Measurements from ENCODE around the gene STK32C.

The STK32C gene

DNA sequence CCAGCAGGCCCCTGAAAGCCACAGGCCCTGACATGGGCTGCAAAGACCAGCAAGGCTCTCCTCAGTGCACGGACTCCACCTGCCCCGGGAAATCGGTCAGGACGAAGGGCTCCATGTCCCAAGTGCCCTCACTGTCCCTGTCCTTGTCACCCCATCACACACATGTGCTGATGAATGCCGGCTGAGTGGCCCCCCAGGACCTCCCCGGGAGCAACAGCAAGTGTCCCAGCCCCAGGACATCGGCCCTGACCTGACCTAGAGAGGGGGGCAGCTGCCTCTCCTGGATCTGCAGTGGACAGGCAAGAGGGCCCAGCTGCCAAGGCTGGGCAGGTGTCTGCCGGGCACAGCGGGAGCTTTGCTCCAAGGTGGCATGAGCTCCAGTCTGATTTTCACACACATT is 49.8 kb downstream of the STK32C start:
- POLR2A ChIA-PET = no interaction called here
- CTCF ChIA-PET = no interaction called here
- DNase-seq (ENCODE audit: extremely low spot score) = no peak
- no peak for TF ChIP-seq NFRKB (IDR thresholded peaks at IDR 0.05)
- no peak for TF ChIP-seq SUZ12 (IDR thresholded peaks at IDR 0.05)
- TF ChIP-seq HDGF (IDR thresholded peaks at IDR 0.05; ENCODE audit: borderline replicate concordance) = no peak
- TF ChIP-seq LEF1 (IDR thresholded peaks at IDR 0.05; ENCODE audit: borderline replicate concordance) = no peak
- TF ChIP-seq FOXM1 (IDR thresholded peaks at IDR 0.05; ENCODE audit: borderline replicate concordance) = no peak
- TF ChIP-seq BHLHE40 (IDR thresholded peaks at IDR 0.05; ENCODE audit: borderline replicate concordance) = no peak
- TF ChIP-seq ELF4 (IDR thresholded peaks at IDR 0.05) = no peak
- no peak for TF ChIP-seq CTBP1 (IDR thresholded peaks at IDR 0.05; ENCODE audit: borderline replicate concordance)
- TF ChIP-seq SP1 (IDR thresholded peaks at IDR 0.05) = no peak
- no peak for TF ChIP-seq FOXK2 (IDR thresholded peaks at IDR 0.05)
- no peak for TF ChIP-seq L3MBTL2 (conservative IDR thresholded peaks at IDR 0.05)
- no peak for TF ChIP-seq ARNT (IDR thresholded peaks at IDR 0.05)
- TF ChIP-seq, protein P1, sequence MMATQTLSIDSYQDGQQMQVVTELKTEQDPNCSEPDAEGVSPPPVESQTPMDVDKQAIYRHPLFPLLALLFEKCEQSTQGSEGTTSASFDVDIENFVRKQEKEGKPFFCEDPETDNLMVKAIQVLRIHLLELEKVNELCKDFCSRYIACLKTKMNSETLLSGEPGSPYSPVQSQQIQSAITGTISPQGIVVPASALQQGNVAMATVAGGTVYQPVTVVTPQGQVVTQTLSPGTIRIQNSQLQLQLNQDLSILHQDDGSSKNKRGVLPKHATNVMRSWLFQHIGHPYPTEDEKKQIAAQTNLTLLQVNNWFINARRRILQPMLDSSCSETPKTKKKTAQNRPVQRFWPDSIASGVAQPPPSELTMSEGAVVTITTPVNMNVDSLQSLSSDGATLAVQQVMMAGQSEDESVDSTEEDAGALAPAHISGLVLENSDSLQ (IDR thresholded peaks at IDR 0.05) = no peak

DNA sequence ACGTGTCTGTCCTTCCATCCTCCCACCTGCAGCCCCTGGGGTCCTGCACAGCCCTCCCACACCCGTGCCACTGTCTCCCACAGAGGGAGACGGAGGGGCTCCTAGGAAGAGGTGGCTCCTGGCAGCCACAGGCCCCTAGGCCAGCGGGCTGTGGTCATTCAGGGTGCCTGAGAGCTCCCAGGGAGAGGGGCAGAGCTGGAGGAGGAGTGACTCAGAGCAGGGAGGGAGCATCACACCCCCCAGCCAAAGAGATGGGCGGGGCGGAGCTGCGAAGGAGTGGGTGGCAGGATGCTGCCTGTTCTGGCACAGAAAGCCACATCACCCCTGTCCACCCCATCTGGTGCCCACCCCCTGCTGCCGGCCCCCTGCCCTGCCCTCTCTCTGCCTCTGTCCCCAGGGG is 50.5 kb downstream of the STK32C start:
- CTCF ChIA-PET = no interaction called here
- TF ChIP-seq HDGF (IDR thresholded peaks at IDR 0.05; ENCODE audit: borderline replicate concordance) (no peak), TARDBP (IDR thresholded peaks at IDR 0.05) (no peak), CTBP1 (IDR thresholded peaks at IDR 0.05; ENCODE audit: borderline replicate concordance) (no peak), FOXM1 (IDR thresholded peaks at IDR 0.05; ENCODE audit: borderline replicate concordance) (no peak), SUZ12 (IDR thresholded peaks at IDR 0.05) (no peak), LEF1 (IDR thresholded peaks at IDR 0.05; ENCODE audit: borderline replicate concordance) (no peak), L3MBTL2 (conservative IDR thresholded peaks at IDR 0.05) (no peak)
- POLR2A ChIA-PET = no interaction called here
- DNase-seq (ENCODE audit: extremely low spot score) = no peak

- no peak for DNase-seq (ENCODE audit: extremely low spot score)
- TF ChIP-seq BHLHE40 (IDR thresholded peaks at IDR 0.05; ENCODE audit: borderline replicate concordance) (no peak), FOXK2 (IDR thresholded peaks at IDR 0.05) (no peak), FOXM1 (IDR thresholded peaks at IDR 0.05; ENCODE audit: borderline replicate concordance) (no peak)
- ChIA-PET POLR2A (no interaction called here), CTCF (no interaction called here)
Observed at GRCh38 chr10:132256866-132257265, 50.9 kb downstream of the STK32C start.

DNA sequence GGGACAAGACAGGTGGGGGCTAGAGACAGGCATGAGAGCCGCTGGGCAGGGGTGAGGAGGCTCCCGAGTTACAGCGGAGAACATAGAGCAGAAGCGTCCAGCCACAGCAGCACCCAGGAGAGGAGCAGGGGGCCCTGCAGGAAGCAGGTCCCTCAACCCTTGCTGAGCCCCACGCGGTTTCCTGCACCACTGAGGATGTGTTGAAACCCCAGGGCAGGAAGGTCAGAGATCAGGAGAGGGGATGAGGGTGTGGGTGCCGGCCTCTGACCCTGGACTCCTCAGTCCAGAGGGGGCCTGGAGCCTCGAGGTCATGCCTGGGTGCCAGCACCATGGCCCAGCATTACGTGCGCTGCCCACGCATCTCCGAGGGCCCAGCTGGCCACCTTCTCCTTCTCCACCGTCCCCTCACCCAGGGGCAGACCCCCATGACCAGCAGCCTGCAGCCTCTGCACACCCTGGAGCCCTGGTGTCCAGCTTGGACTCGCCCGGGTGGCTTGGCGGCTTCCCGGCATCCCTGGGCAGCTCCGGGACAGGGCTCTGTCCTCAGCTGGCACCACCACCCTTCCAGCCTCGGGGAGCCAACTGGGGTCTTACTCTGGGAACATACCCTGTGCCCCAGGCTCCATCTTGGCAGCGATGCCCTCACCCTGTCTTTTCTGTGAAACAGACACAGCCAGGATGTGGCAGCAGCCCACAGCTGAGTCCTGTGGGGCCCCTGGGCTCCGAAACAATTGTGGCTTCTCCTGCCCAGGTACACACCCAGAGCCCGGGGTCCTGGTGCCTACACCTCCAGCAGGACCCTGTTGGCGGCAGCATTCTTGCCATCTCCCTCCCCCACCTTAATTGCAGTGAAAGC is 52.0 kb downstream of the STK32C start:
- no peak for DNase-seq (ENCODE audit: extremely low spot score)
- ChIA-PET CTCF (no interaction called here), POLR2A (interaction anchor here (0.5 to 0.6 kb wide), 2 partner anchors 65 to 74 kb away, joined by 3 read pairs; no protein-coding TSS in a partner anchor)
- TF ChIP-seq BHLHE40 (IDR thresholded peaks at IDR 0.05; ENCODE audit: borderline replicate concordance) = no peak
- no peak for TF ChIP-seq ZNF384 (IDR thresholded peaks at IDR 0.05)
- TF ChIP-seq FOXA1 (IDR thresholded peaks at IDR 0.05) = no peak
- no peak for TF ChIP-seq SUZ12 (IDR thresholded peaks at IDR 0.05)
- no peak for TF ChIP-seq FOXM1 (IDR thresholded peaks at IDR 0.05; ENCODE audit: borderline replicate concordance)
- no peak for TF ChIP-seq FOXK2 (IDR thresholded peaks at IDR 0.05)
- TF ChIP-seq, protein P1 (IDR thresholded peaks at IDR 0.05) = no peak
- TF ChIP-seq NFRKB (IDR thresholded peaks at IDR 0.05) = no peak
- no peak for TF ChIP-seq ELF4 (IDR thresholded peaks at IDR 0.05)
- TF ChIP-seq CTBP1 (IDR thresholded peaks at IDR 0.05; ENCODE audit: borderline replicate concordance) = no peak
- TF ChIP-seq L3MBTL2 (conservative IDR thresholded peaks at IDR 0.05) = no peak
- no peak for TF ChIP-seq TARDBP (IDR thresholded peaks at IDR 0.05)
- no peak for TF ChIP-seq SP1 (IDR thresholded peaks at IDR 0.05)

DNA sequence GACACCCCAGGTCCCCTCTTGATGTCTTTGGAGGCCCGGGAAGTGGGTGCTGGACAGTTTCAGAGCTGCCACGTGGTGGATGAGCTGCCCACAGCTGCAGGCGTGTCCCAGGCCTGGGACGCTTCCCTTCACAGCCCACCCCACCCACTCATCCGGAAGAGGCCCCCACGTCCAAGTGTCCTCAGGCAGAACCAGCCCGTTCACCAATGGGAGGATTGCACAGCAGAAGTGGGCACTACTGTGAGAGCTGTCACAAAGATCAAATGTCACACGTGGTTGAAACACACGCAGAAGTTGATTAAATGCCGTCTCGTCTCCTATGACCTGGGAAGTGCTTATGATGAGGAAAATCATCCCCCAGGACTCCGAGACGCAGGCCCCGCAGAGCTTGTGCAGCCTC is 52.9 kb downstream of the STK32C start:
- no peak for DNase-seq (ENCODE audit: extremely low spot score)
- CTCF ChIA-PET = no interaction called here
- POLR2A ChIA-PET = no interaction called here
- TF ChIP-seq SUZ12 (IDR thresholded peaks at IDR 0.05) (no peak), LEF1 (IDR thresholded peaks at IDR 0.05; ENCODE audit: borderline replicate concordance) (no peak), L3MBTL2 (conservative IDR thresholded peaks at IDR 0.05) (no peak), FOXK2 (IDR thresholded peaks at IDR 0.05) (no peak), HDGF (IDR thresholded peaks at IDR 0.05; ENCODE audit: borderline replicate concordance) (no peak), NFRKB (IDR thresholded peaks at IDR 0.05) (no peak), ELF4 (IDR thresholded peaks at IDR 0.05) (no peak), FOXM1 (IDR thresholded peaks at IDR 0.05; ENCODE audit: borderline replicate concordance) (no peak), ARNT (IDR thresholded peaks at IDR 0.05) (no peak), ZNF384 (IDR thresholded peaks at IDR 0.05) (no peak), FOXA1 (IDR thresholded peaks at IDR 0.05) (no peak), SP1 (IDR thresholded peaks at IDR 0.05) (no peak), TARDBP (IDR thresholded peaks at IDR 0.05) (no peak), BHLHE40 (IDR thresholded peaks at IDR 0.05; ENCODE audit: borderline replicate concordance) (no peak), CTBP1 (IDR thresholded peaks at IDR 0.05; ENCODE audit: borderline replicate concordance) (no peak)
- TF ChIP-seq, protein P1 (IDR thresholded peaks at IDR 0.05) = no peak

DNA sequence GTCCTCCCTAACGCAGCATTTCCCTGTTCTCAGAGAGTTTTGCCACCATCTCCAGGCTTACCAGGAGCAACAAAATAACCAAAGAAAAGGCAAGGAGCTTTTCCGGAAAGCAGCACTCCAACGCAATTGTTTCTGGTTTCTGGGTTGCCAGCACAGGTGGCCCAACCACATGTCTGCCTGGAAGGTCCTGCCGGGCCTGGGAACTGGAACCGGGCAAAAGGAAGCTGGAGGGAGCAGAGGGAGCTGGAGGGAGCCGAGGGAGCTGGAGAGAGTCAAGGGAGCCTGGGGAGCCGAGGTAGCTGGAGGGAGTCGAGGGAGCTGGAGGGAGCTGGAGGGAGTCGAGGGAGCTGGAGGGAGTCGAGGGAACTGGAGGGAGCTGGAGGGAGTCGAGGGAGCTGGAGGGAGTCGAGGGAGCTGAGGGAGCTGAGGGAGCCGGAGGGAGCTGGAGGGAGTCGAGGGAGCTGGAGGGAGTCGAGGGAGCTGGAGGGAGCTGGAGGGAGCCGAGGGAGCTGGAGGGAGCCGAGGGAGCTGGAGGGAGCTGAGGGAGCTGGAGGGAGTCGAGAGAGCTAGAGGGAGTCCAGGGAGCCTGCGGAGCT is 54.6 kb downstream of the STK32C start:
- ChIA-PET POLR2A (no interaction called here), CTCF (interaction anchor here (0.6 kb wide), 1 partner anchor 25 kb away, joined by 3 read pairs; no protein-coding TSS in a partner anchor)
- DNase-seq (ENCODE audit: extremely low spot score) = no peak
- TF ChIP-seq HDGF (IDR thresholded peaks at IDR 0.05; ENCODE audit: borderline replicate concordance) (no peak), L3MBTL2 (conservative IDR thresholded peaks at IDR 0.05) (no peak), ZNF384 (IDR thresholded peaks at IDR 0.05) (no peak), FOXA1 (IDR thresholded peaks at IDR 0.05) (no peak), FOXM1 (IDR thresholded peaks at IDR 0.05; ENCODE audit: borderline replicate concordance) (no peak), LEF1 (IDR thresholded peaks at IDR 0.05; ENCODE audit: borderline replicate concordance) (no peak), CTBP1 (IDR thresholded peaks at IDR 0.05; ENCODE audit: borderline replicate concordance) (no peak)
- TF ChIP-seq, protein P1 (IDR thresholded peaks at IDR 0.05) = no peak

All from HEK293T (cell line).